SU-DHL-6 (cell line): ENCODE data around the gene ZNF438.

Source experiments
- CTCF ChIP-seq: fragments of 200-600 bp; sonication (generic); IDR thresholded peaks from one replicate; pipeline ENCODE4 v1.5.1; 2017; ENCODE audit warnings: antibody characterized with exemption, mild to moderate bottlenecking, low read length, moderate library complexity; ENCODE audit not compliant: insufficient read depth, poor library complexity, severe bottlenecking
- EZH2phosphoT487 ChIP-seq: fragments of 200-600 bp; sonication (generic), shearing (Covaris generic); conservative IDR thresholded peaks from 2 replicates; pipeline ENCODE4 v1.6.1; 2018; ENCODE audit warnings: mild to moderate bottlenecking, antibody characterized with exemption, low read length, moderate library complexity, mixed read lengths

GRCh38 chr10:30848396-30849032 lies 183.2 kb downstream of the ZNF438 start:
- TF ChIP-seq CTCF (no peak), EZH2phosphoT487 (no peak)
